Measurements from ENCODE around the gene MNX1.

The MNX1 gene

DNA sequence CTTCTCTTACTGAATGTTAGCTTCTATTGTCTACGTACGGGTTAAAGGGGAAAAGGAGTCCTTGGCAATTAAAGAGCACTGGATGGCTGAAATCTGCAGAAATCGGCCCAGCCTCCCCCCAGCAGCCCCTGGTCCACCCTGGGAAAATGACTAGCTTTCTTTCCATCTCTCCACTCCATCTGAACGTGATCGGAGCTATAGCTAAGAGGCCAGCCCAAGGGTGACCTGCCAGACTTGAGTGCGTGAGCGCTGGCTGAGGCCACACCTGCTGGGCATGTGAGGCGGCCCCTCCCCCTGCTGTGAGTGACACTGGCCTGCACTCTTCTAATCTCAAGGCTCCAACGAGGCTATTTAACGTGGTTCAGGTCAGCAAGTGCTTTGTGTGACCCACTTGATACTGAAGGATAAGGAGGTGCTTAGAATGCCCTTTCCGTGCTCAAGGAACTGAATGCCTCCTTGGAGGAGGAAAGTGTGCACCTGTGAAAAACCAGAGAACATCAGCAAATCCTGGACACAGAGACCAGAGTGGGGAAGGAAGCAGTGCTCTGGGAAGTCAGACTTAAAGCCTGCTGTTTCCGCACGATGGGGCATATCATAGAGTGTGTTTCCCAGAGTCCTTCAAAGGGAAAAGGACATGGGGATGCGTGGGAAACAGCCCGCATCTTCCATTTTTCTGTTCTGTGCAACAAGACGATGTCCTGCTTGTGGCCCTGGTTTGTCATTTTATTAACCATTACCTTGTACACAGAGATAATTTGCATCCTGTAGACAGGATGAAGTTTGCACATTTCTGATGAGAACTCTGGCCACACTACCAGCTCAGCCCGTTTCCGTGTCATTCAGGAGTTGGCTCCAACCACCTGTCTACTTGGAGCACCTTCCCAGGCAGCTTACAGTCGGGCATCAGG lies 12.5 kb upstream of the MNX1 start:
- Histone ChIP-seq H3K27me3 (ENCODE audit: insufficient read depth, poor library complexity, severe bottlenecking) (peaks cover 89% of the 10 kb centered on the region), H3K4me3 (replicated peaks; ENCODE audit: insufficient read depth, low read length) (no peak overlapping the region), H3K27ac (replicated peaks) (no peak overlapping the region)
- TF ChIP-seq, protein P1, sequence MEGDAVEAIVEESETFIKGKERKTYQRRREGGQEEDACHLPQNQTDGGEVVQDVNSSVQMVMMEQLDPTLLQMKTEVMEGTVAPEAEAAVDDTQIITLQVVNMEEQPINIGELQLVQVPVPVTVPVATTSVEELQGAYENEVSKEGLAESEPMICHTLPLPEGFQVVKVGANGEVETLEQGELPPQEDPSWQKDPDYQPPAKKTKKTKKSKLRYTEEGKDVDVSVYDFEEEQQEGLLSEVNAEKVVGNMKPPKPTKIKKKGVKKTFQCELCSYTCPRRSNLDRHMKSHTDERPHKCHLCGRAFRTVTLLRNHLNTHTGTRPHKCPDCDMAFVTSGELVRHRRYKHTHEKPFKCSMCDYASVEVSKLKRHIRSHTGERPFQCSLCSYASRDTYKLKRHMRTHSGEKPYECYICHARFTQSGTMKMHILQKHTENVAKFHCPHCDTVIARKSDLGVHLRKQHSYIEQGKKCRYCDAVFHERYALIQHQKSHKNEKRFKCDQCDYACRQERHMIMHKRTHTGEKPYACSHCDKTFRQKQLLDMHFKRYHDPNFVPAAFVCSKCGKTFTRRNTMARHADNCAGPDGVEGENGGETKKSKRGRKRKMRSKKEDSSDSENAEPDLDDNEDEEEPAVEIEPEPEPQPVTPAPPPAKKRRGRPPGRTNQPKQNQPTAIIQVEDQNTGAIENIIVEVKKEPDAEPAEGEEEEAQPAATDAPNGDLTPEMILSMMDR (IDR thresholded peaks at IDR 0.05; ENCODE audit: insufficient read depth, low read length), result no peak
- TF ChIP-seq, protein P2, sequence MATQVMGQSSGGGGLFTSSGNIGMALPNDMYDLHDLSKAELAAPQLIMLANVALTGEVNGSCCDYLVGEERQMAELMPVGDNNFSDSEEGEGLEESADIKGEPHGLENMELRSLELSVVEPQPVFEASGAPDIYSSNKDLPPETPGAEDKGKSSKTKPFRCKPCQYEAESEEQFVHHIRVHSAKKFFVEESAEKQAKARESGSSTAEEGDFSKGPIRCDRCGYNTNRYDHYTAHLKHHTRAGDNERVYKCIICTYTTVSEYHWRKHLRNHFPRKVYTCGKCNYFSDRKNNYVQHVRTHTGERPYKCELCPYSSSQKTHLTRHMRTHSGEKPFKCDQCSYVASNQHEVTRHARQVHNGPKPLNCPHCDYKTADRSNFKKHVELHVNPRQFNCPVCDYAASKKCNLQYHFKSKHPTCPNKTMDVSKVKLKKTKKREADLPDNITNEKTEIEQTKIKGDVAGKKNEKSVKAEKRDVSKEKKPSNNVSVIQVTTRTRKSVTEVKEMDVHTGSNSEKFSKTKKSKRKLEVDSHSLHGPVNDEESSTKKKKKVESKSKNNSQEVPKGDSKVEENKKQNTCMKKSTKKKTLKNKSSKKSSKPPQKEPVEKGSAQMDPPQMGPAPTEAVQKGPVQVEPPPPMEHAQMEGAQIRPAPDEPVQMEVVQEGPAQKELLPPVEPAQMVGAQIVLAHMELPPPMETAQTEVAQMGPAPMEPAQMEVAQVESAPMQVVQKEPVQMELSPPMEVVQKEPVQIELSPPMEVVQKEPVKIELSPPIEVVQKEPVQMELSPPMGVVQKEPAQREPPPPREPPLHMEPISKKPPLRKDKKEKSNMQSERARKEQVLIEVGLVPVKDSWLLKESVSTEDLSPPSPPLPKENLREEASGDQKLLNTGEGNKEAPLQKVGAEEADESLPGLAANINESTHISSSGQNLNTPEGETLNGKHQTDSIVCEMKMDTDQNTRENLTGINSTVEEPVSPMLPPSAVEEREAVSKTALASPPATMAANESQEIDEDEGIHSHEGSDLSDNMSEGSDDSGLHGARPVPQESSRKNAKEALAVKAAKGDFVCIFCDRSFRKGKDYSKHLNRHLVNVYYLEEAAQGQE (IDR thresholded peaks at IDR 0.05; ENCODE audit: insufficient replicate concordance, low read depth), result no peak
- TF ChIP-seq POLR2AphosphoS5 (IDR thresholded peaks at IDR 0.05; ENCODE audit: low read depth), result no peak
- no peak for TF ChIP-seq SPI1 (IDR thresholded peaks at IDR 0.05; ENCODE audit: borderline replicate concordance, low read depth)
- TF ChIP-seq GABPA (IDR thresholded peaks at IDR 0.05; ENCODE audit: low read depth), result no peak
- no peak for DNase-seq (ENCODE audit: low read depth in 1 of 2, low spot score in 1 of 2)

DNA sequence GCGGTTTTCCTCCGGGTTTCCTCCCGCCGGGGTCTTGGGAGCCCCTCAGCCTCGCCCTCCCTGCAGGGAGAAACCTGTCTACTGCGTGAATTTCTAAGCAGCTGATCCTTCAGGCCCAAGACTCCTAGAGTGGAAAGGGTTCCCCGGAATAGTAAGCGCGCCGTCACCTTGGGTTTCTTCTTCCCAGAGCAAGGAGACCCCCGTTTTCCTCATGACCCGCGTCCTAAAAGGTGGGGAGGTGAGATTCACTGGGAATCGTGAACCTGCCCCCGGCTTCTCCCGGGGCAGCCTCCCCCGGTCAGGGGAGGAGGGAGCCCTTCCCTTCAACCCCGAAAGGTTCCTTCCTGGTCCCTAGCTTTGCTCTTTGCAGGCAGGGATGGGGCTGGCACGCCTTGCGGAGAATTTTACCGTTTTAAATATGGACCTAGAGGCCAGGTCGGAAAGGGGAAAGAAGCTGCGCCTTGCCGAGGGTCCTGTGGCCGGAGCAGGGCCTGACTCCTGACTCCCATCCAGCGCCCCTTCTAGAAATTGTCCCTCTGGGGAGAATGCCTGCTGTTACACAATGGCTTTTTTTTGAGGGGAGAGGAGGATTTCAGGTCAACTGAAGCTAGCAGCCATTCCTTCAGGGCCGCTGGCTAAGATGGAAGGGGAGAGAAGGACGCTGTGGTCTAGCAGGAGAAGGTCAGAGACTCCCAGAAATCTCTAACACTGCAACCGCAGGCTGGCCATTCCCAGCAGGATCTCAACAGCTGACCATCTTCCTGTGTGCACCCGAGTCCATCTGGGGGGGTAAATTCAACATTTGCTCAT lies 11.6 kb upstream of the MNX1 start:
- Histone ChIP-seq H3K27ac (replicated peaks) (no peak overlapping the region), H3K4me3 (replicated peaks; ENCODE audit: insufficient read depth, low read length) (no peak overlapping the region), H3K27me3 (ENCODE audit: insufficient read depth, poor library complexity, severe bottlenecking) (peaks cover 93% of the 10 kb centered on the region)
- DNase-seq (ENCODE audit: low read depth in 1 of 2, low spot score in 1 of 2), result no peak
- TF ChIP-seq, protein P1 (IDR thresholded peaks at IDR 0.05; ENCODE audit: insufficient read depth, low read length), result no peak
- no peak for TF ChIP-seq GABPA (IDR thresholded peaks at IDR 0.05; ENCODE audit: low read depth)
- TF ChIP-seq, protein P2 (IDR thresholded peaks at IDR 0.05; ENCODE audit: insufficient replicate concordance, low read depth), result no peak
- TF ChIP-seq SPI1 (IDR thresholded peaks at IDR 0.05; ENCODE audit: borderline replicate concordance, low read depth), result no peak
- TF ChIP-seq POLR2AphosphoS5 (IDR thresholded peaks at IDR 0.05; ENCODE audit: low read depth), result no peak

DNA sequence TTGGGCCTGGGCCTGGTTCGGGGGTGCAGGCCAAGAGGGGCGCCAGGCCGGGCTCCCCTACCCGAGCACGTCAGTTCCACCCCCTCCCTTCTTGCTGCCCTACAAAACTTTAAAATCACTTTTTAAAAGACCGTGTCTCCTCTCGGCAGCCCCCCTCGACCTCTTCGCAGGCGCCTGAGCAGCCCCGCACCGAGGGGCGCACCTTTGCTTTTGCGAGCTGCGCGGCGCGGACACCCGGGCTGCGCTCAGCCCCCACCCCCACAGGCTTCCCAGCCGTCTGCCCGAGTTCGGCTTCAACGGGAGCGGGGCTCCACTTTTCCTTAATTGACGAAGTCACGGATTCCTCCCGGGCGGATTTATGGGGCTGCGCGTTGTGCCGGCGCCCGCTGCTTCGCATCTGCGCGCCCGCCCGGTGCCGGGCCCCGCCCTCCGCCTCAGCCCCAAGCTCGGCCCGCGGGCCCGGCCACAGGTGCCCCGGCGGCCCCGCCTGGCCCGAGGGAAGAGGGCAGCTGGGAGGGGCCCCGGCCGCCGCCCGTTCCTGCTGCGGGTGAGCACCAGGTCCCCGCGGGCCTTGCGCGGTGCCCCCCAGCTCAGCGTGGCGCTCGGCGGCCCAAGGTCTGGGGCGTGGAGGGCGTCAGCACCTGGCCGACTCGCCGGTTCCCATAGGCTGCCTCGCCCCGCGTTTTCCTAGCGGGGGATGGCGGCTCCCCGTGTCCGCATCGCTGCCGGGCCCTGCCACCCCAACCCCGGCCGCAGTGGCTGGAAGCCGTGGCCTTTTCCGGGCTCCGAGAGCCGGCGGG lies 10.8 kb upstream of the MNX1 start:
- peaks cover 94% of the 10 kb centered on the region for H3K27me3 ChIP-seq (ENCODE audit: insufficient read depth, poor library complexity, severe bottlenecking)
- H3K4me3 ChIP-seq (replicated peaks; ENCODE audit: insufficient read depth, low read length), result no peak overlapping the region
- H3K27ac ChIP-seq (replicated peaks), result no peak overlapping the region
- DNase-seq (ENCODE audit: low read depth in 1 of 2, low spot score in 1 of 2), result no peak
- TF ChIP-seq, protein P1 (IDR thresholded peaks at IDR 0.05; ENCODE audit: insufficient read depth, low read length), result no peak
- TF ChIP-seq POLR2AphosphoS5 (IDR thresholded peaks at IDR 0.05; ENCODE audit: low read depth) (no peak), SPI1 (IDR thresholded peaks at IDR 0.05; ENCODE audit: borderline replicate concordance, low read depth) (no peak), GABPA (IDR thresholded peaks at IDR 0.05; ENCODE audit: low read depth) (no peak)
- TF ChIP-seq, protein P2 (IDR thresholded peaks at IDR 0.05; ENCODE audit: insufficient replicate concordance, low read depth), result no peak
